Tongue (tissue), 2 donors: ENCODE data around the gene TULP4. TPM values are rescaled to one million over a fixed set of nuclear protein-coding genes. Genes with fewer than 3 reads are reported as not detected.
"Not testable (repeated sequence)": the region's sequence is repeated elsewhere in the genome, so short reads cannot be mapped to it uniquely, and the experiment has no call there.

Experiments
- DNase-seq: peaks from one replicate; pipeline ENCODE4 v3.0.0-alpha.2; 2015
- total RNA-seq: library from RNA; depleted of rRNA; stranded (reverse); fragments of >200 nt; gene quantifications from one replicate; pipeline ENCODE4 v1.2.3, GENCODE V29; 2014

TULP4 gene
- total RNA-seq, 1 donor from 2014 or later: 475 TPM

- DNase-seq: no peak
These were observed 159.1 kb downstream of the TULP4 start for GRCh38 chr6:158471339-158471738.

DNA sequence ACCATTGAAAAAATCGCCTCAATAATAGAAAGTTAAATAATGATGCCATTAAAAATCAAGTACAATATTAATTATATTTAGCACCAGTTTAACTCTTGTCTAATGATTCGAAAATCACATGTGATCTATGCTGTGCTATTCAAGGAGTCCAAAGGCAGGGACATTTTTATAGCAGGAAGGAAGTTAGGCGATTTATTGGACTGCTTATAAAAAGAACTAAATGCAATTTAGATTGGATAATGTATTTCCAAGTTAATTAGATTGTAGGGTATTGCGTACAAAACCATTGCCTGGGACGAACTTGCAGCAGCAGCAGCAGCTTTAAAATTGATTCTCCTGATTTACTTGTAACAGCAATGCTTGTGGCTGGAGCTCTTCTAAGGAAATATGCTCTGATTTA, 160.2 kb downstream of the TULP4 start:
- no peak for DNase-seq

GRCh38 chr6:158474961-158475343, 162.7 kb downstream of the TULP4 start:
- DNase-seq: no peak

DNA sequence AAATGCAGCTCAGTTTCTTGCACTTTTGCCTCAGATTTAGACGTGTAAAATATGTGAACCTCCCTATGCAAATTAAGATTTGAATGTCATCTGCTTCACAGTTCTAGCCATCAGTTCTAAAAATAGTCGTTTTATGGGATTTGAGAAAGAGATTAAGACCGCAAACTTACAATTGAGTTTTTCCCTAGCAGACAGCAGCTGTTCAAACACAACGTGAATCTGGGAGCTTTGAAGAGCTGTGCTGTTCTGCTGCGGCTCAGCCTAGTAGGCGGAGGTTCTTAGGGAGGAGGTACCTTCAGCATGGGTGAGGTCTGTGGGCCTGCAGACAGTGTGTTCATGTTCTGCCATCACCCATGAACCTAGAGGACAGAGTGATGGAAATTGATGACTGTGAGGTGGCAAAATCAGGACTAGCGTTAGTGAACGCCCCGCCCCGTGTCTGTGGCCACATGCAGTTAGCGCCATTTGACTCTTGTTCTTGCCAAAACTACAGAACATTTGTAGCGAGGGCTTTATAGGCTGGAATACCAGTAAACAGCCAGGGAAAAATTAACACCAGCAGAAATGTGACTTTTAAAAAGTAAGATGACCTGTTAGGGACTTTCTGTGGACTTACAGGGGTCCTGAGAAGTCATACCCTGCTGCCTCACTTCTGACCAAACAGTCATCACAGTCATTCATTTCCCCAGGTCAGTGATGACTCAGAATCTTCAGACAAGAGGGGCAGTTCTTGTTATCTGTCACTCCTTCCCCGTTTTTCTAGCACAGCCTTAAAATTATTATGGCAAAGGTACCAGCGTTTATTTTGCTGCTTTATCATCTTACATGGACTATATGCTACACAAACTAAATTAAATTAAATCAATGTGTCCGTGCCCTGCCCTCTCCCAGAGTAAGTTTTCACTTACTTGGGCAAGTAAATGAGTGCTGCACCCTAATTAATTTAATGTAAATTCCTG, 163.4 kb downstream of the TULP4 start:
- DNase-seq: peak; percentile 85

- DNase-seq: no peak
These were observed 164.1 kb downstream of the TULP4 start for GRCh38 chr6:158476389-158476788.

- DNase-seq: not testable (repeated sequence)
These were observed 165.5 kb downstream of the TULP4 start for GRCh38 chr6:158477722-158478121.

- no peak for DNase-seq
These were observed 168.7 kb downstream of the TULP4 start for GRCh38 chr6:158480989-158481388.

- no peak for DNase-seq
These were observed 169.6 kb downstream of the TULP4 start for GRCh38 chr6:158481690-158482473.

DNA sequence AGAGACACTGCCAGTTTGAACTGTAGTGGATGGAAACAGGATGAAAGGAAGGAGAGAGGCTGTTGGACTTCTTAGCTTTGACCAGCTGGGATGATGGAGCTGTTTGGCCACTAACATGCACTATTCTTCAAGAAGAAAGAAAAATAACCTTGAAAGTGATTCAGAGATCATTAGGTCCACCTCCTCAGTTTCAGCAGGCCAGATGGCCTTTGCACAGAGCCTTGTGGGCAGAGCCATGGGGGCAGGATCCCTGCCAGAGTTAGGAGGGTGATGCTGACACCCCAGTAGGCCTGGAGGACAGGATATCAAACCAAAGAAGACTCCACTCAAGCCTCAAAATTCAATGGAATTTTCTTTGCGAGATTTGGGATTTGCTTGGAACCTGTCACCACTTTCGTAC, 173.2 kb downstream of the TULP4 start:
- no peak for DNase-seq

DNA sequence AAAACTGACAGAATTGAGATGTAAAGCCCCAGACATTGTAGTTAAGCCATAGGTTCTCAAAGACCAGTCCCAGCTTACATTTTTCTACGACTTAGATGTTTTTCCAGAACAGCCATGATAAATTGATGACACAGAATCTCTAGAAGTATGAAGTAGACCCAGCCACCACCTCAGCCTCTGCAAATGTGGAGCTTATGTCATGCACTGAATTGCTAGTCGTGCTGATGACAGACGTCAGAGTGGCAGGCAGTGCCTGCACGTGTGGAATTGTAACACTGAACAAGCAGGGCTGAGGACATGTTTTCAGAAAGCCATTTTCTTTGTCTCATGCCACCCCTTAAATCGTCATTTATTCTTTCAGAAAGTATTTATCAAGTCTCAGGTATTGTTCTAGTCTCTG, 175.2 kb downstream of the TULP4 start:
- DNase-seq: no peak

DNA sequence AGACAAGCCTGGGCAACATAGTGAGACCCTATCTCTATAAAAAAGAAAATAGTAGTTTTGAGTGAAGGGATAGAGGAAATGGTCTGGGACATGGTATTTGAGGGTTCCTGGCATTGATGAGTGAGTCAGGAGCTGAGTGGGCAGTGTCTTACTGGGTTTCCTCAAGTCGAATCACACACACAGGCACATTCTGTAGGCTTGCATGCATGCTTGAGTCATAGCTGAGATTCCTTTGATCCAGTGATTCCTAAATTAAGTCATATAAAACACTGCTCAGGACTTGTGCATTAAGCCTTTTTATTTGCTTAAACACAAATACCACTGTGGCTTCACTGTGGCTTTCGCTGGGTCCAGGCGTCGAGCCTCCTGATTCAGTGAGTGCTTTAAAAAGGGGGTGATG, 175.8 kb downstream of the TULP4 start:
- no peak for DNase-seq

DNA sequence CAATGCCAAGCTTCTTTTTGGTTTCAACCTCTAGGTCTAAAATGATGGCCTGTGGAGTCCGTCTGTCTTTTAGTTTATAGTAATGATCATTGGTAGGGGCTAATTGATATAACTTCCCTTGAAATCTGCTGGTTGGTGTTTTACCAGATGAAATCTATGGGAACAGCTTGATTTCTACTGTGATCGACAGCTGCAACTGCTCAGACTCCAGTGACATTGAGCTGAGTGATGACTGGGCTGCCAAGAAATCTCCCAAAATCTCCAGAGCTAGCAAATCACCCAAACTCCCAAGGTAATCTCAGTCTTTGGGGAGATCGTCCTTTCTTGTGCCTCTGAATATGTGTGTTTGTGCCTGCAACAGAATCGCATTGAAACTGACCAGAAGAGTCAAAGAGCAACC, 177.2 kb downstream of the TULP4 start:
- no peak for DNase-seq

- no peak for DNase-seq
These were observed 180.6 kb downstream of the TULP4 start for GRCh38 chr6:158492881-158493280.

DNA sequence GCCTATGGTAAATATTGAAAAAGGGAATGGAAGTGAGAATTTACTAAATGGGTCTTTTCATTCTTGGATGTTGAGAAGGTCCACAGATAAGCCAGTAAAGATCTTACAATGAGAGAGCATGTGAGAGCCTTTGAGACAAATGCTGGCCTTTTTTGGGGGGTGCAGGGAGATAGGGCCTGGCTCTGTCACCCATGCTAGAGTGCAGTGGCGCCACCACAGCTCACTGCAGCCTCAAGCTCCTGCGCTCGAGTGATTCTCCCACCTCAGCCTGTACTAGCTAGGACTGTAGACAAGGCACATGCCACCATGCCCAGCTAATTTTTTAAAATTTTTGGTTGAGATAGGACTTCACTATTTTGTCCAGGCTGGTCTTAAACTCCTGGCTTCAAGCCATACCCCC, 184.4 kb downstream of the TULP4 start:
- no peak for DNase-seq

DNA sequence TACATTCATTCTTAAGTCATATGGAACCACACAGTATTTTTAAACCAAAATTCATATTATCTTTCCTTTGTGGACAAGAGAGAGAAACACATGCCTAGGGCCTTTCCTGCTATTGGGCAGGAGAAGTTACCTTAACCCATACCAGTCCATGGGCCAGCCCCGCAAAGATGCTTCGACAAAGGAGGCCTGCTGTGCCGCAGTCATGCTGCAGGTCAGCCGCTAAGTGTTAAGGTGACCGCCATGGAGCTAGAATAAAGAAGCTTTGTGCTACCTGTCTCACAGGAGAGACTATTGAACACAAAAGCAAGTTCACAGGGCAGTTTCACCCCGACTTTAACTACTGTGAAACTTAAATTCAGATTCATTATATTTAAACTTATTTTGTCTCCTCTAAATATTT, 185.4 kb downstream of the TULP4 start:
- DNase-seq: no peak

DNA sequence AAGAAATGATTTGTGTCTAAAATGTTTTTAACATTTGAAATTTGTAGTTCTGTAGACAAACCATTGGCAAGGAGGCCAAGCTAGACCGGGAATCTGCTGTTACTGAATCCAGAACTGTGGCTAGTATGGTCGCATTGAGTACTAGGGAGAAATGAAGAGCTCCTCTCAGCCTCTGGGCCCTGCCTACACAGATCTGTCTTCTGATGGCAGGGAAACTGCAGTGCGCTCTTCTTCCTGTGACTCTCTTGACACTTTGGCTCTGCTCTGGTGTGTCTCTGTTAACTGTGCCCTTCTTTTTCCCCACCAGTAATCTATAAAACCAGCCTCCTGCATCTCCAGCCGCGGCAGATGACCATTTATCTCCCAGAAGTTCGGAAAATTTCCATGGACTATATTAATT, 186.1 kb downstream of the TULP4 start:
- no peak for DNase-seq

- DNase-seq: no peak
These were observed 187.3 kb downstream of the TULP4 start for GRCh38 chr6:158499601-158500000.

DNA sequence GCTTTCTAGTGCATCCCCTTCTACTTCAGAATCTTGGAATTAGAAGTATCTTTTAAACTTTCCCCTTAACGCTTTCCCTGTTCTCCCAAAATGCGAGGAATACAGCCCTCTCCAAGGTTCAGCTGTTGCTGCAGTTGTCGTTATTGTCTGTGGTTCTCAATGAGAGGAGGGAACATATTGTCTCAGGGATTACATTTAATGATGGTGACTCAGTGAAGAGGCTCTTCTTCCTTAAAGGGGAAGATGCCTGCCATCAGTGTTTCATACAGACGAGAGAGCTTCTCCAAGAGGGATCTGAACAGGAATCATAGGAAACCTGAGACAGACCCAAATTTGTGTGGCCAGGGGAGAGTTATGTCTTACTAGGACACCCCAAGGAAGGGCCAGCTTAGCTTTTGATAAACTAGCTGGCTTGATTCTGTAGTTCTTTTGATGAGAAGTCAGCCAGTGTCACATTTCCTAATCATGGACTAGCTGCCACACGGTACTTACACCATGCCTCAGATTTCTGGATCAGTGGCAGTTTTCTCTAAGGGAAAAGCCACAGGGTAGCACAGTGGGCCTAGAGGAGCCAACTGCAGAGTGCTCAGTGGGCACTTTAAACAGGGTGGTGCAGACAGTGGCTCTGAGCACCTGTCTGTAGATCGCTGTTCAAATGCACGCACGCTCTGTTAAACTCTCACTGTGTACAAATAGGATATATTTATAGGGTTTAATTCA, 187.9 kb downstream of the TULP4 start:
- DNase-seq: peak; percentile 72

GRCh38 chr6:158501360-158502262, 189.3 kb downstream of the TULP4 start:
- DNase-seq: no peak

- no peak for DNase-seq
These were observed 190.1 kb downstream of the TULP4 start for GRCh38 chr6:158502263-158502950.

GRCh38 chr6:158503222-158503621, 191.0 kb downstream of the TULP4 start:
- peak; percentile 27 for DNase-seq
